Erythroblast (primary cell): ENCODE results near the gene PHACTR3.

Source experiments
- DNase-seq, 2 experiments: peaks; one replicate each; lab custom pipeline; 2025; lab: John Stamatoyannopoulos, UW
- GATA1 ChIP-seq: IDR thresholded peaks from 2 replicates; pipeline ENCODE4 v1.6.1; 2011; ENCODE audit warnings: low read depth, mild to moderate bottlenecking, control low read depth, low read length, moderate library complexity
- POLR2A ChIP-seq: IDR thresholded peaks from 2 replicates; pipeline ENCODE4 v1.6.1; 2011; ENCODE audit warnings: mild to moderate bottlenecking, low read length

The PHACTR3 gene

DNA sequence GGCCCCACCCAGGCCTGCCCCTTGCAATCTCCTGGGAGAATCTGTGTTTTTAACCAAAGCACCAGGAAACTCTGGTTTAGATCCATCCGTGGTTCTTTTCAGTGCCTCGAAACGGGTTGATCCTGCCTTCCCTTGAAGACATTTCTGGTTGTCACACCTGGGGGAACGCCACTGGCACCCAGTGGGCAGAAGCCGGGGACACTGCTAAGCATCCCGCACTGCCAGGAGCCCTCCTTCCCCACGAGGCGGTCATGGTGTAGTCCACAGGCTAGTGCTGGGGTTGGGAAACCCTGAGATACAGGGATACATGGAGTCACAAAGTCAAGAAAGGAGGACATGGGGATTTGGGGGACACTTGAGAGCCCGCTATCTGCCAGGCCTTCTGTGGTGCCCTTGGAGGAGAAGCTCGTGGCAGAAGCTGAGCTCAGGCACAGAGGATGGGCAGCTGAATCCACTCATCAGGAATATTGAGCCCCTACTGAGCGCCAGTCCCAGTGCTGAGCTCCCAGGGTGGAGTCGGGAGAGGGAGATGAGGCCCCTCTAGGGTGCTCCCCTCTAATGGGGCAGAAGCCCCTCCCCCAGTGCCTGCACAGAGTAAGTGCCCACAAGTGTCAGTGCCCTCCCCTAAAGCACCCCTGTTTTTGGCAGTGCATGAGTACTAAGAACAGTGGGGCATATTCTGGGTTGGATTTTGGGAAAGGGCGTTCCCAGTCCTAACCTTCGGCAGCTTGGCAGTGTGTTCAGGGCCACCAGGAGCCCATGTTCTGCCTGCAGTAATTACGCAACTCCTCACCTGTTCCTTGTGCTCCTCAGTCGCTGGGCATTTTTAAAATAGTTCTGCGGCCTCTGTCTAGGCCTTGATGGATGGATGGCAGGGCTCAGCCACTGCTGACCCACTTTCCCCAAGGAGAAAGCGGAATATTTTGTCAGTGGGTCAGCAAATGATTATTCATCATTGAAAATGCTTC is 25.6 kb upstream of the PHACTR3 start:
- DNase-seq = no peak
- TF ChIP-seq POLR2A (no peak), GATA1 (no peak)

DNA sequence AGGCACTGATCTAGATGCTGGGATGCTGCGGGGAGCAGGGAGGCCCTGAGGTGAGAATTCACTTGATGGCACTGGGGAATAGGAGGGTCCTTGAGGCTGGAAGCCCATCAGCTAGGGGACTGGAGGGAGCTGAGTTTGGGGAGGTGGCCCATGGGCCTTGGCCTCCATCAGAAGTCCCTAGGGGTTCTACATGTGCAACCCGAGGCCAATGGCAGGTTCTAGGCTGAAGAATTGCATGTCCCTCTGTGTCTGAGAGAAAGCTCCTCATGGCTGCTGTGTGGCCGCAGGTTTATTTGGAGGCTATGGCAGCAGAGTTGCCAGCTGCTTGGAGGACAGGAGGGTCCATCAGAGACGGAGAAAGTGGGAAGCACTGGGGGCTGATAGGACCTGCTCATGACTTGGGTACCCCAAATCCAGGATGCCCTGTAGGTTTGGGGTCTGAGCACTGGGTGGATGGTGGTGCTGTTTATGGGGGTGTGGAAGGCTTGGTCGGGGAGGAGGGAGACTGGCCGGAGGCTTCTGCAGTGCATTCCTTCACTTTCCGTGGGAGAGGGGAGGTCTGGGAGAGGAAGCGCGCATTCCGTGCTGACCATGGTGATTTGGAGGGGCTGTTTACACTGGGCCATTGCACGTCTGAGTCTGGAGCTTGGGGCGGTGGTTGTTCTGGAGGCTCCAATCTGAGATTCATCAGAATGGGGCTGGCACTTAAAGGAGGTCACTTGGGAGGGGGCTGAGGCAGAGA is 24.8 kb upstream of the PHACTR3 start:
- TF ChIP-seq POLR2A = no peak
- TF ChIP-seq GATA1 = no peak
- DNase-seq = no peak

DNA sequence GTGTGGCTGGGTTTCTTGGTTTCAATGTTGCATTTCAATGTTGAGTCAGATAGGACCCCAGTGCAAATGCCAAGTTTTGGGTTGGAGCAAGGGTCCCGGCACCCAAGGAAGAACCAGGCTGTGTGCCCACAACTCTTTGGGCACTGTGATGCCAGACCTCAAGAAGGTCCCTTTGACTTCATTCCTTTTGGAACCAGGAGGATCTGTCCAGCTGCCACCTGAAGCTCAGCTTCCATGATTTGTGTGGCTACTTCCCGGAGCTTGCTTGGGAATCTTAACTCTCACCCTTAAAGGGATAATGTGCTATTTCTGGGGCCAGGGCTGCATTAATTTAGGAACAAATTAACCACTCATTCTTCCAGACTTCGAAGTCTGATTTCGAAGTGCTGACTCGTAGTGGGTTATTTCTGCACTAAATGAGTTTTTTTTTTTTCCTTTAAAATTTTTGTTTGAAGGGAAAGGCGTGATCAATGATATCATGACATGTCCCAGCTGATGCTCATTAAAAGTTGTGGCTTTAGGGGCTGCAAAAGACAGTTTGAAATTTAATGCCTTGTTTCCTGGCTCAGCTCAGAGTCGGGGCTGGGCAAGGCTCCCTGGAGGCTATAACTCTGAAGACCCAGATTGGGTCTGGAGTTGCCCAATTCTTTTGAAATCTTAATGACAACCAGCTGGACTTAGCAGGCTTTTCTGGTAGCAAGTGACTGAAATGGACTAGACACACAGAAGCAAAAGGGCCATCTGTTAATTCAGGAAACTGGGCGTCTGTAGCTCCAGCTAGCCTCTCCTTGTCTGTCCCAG is 24.0 kb upstream of the PHACTR3 start:
- no peak for DNase-seq
- no peak for TF ChIP-seq GATA1
- TF ChIP-seq POLR2A = no peak

DNA sequence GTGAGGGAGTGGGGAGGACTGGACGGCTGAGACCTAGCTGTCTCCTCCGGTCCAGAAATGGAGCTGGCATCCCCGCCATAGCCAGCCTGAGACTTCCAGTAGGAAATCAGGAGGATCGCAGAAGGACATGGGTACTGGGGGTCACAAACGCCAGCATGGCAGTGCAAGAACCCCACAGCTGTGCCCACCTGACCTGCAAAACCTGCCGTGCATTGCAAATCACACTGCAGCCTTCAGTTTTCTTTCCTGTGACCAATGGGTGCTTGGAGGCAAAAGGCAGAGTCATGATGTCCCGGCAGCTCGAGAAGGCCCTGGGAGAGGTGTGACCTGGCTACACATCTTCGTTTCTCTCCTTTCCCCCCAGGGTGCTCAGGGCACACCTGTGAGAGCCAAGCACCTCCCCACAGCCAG is 23.3 kb upstream of the PHACTR3 start:
- no peak for DNase-seq
- no peak for TF ChIP-seq GATA1
- no peak for TF ChIP-seq POLR2A

DNA sequence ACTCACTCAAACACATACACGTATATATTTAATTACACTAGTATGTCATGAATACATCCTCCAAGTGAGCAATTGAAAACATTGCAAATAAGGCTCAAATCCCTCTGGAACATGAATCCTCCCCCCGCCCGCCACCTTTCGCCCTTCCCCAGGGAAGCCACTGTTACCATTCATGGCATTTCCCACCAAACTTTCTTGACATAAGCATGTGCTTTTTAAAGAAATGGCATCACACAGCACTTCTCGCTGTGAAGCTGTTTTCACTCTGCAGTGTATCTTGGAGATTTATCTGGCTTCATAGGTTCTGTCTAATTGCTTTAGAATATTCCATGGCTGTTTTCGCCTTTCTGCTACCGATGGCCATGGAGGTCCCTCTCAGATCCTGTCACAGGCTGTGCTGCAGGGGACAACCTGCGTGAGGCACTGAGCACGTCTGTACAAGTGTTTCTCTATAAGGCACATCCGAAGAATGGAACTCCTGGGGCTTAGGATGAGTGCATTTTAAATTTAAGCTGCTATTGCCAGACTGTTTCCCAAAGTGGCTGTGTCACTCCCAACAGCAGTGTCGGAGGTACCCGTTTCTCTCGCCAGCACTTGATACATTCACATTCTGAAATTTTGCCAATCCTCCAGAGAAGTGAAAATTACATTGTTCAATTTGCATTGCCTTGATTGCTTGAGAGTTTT is 22.2 kb upstream of the PHACTR3 start:
- DNase-seq = no peak
- TF ChIP-seq GATA1 (no peak), POLR2A (no peak)

DNA sequence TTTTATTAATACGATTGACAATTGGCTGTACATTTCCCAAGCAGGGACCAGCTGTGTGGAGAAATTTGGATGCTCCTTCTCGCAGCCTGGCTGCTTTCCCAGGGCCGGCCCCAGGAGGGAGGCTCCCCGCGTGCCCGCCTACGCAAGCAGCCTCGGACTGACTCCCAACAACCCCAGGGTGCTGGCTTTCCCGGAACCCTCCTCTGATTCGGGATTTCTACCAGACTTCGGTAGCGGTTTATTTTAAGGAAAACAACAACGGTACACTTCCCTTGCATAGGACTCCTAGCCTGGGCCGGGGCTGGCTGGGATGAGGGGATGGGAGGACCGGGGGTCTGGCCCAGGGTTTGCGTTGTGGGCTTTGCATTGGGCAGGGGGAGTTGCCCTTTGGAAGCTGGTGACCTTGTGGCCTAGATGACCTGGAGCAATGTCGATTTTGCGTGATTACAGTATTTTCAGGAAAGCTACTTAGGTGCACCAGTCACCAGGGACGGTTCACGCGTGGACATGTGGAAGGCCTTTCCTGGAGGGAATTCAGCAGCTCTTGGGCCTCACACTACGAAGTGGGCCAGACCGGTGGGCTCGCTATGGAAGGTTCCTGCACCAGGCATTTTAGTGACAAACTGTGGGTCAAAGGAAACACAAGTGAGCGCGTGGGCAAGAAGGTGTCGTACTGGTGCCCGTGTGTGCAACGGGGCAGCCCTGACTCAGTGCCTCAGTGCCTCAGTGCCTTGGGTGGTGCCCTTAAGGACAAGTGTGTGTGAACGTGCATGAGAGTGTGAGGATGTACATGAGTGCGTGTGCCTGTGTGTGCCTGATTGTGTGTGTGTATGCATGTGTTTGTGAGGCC is 20.7 kb upstream of the PHACTR3 start:
- no peak for DNase-seq
- TF ChIP-seq GATA1 = no peak
- no peak for TF ChIP-seq POLR2A

DNA sequence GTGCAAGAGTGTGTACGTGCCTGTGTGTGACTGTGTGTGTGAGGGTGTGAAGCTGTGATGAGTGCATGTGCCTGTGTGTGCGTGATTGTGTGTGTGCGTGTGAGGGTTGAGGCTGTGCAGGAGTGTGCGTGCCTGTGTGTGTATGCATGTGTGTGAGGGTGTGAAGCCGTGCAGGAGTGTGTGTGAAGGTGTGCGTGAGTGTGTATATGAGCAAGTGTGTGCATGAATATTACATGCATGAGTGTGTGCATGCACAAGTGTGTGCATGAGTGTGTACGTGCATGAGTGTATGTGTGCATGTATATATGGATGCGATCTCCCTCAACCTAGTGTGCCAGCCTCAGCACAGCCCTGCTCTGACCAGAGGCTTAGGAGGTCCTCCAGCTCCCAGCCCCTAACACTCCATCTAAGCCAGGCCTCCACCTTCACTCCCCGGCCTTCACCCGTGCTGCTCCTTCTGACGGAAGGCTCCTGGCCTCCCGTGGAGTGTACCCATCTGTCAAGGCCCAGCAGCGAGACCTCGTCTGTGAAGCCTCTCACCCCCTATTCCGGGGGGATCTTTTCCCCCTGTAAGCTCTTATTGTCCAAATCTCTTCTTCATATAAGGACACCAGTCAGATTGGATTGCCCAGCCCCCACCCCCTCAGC is 19.9 kb upstream of the PHACTR3 start:
- TF ChIP-seq POLR2A (no peak), GATA1 (no peak)
- no peak for DNase-seq

DNA sequence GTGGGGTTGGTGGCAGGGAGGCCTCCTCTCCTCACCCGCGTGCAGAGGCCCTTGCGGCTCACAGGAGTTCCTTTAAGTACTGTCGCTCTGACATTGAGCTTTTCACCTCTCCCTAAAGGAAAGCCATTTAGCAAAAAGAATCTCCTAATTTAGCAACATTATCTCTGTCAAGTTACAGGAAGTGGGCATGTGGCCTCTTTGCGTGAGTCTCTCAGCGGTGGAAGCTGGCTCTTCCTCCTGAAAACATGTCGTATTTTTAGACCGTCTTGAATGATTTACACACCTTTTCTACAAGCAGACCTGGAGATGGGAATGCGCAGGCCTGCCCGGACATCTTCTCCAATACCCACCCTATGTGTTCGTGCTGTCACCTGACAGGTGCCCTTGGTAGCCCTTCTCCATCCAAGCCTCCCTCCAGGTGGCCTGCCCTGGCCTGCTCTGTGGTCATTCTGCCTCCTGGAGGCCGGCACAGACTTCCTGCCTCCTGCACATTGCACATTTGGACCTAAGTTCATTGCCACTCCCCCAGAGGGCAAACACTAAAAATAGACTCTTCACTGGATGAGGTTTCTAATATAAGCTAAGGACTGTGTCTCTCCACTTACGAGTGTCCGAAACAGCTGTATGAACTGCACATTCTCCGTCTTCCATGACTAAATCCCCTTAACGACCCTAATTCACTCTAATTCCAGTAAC is 18.5 kb upstream of the PHACTR3 start:
- TF ChIP-seq POLR2A (no peak), GATA1 (no peak)
- no peak for DNase-seq

DNA sequence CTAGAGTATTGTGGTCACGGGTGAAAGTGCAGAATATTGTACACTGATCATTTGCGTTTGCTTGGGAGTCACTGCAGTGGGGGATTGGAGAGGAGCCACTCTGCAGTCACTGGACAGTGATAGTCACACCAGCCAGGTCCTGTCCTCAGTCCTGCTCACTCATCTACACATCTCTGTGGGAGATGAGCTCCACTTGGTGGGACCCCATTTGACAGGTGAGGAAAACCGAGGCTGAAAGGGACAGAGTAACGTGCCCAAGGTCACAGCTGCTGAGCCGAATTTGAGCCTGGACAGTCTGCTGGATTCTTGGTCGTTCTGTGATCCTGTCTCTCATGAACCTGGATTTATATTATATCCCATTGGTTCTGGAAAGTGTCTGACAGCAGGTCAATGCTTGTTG is 17.7 kb upstream of the PHACTR3 start:
- DNase-seq = no peak

DNA sequence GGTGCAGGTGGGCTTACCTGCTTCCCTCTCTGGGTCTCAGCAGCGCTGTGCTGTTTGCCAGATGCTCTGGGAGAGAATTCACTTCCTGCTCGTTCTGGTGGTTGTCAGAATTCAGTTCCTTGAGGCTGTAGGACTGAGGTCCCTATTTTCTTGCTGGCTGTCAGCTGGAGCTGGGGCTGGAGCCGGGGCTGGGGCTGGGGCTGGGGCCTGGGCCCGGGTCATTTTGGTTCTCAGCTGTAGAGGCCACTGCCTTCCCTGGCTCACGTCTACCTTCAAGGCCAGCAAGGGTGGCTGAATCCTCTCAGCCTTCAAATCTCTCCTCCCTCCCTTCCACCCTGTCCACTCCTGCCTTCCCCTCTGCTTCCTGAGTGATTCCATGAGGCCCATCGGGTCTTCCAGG is 16.8 kb upstream of the PHACTR3 start:
- no peak for DNase-seq
- no peak for TF ChIP-seq POLR2A
- TF ChIP-seq GATA1 = no peak

More for the DNA sequence above, 17.7 kb upstream of the PHACTR3 start:
- no peak for TF ChIP-seq POLR2A
- TF ChIP-seq GATA1 = no peak

DNA sequence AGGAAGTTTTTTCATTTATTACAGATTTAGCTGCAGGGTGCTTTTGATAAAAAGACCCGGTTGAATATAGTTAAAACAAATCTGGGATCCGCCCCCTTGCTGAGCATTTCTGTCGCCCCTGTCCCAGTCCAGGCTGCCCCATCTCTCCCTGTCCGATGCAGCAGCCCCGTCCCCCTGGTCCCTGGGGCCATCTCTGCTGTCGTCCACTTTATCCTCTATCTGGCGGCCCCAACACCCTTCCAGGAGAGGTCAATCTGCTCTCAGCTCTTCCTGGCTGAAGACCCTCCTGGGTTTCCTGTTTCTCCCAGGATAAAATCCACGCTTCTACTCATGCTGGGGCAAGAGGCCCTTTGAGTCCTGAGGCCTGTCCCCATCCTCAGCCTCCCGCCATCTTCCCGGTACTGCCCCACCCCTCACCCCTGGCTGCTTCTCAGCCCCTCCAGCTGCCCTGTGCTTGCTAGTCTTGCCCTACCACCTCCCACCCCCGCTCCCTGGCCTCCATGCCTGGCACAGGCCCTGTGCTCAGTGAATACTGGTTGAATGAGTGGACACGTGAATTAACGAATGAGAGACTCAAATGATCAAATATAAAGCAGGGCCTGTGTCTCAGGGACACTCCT is 16.0 kb upstream of the PHACTR3 start:
- DNase-seq = no peak
- TF ChIP-seq POLR2A (no peak), GATA1 (no peak)
